BJ (cell line): ENCODE data around the gene ZNF548. TPM values are rescaled to one million over a fixed set of nuclear protein-coding genes. Genes with fewer than 3 reads are reported as not detected.
A peak's percentile ranks its signal among the peaks of the same experiment; 100 is the strongest.

Source experiments
- CTCF ChIA-PET: fragments of 350-600 bp; formaldehyde crosslinking; extraction: SDS; loops from one replicate; lab custom pipeline; 2021; ENCODE audit warnings: antibody characterized with exemption, inconsistent platforms; lab: Yijun Ruan, JAX
- POLR2A ChIA-PET: fragments of 300-600 bp; sonication (Branson Sonifier 250); formaldehyde crosslinking; extraction: SDS; loops from one replicate; lab custom pipeline; 2021; ENCODE audit warnings: antibody characterized with exemption; lab: Charles Lee
- DNase-seq: peaks from one replicate; pipeline ENCODE4 v3.0.0-alpha.2; 2011; ENCODE audit warnings: low read depth
- H3K27me3 ChIP-seq: 2 replicates; pipeline ENCODE4 v1.6.0; 2011; ENCODE audit warnings: low read length; ENCODE audit not compliant: control insufficient read depth, insufficient read depth
- H3K36me3 ChIP-seq: 2 replicates; pipeline ENCODE4 v1.5.1; 2011; ENCODE audit warnings: low read length; ENCODE audit not compliant: control insufficient read depth, insufficient read depth
- H3K4me3 ChIP-seq: 2 replicates; pipeline ENCODE4 v1.5.1; 2011; ENCODE audit warnings: low read depth, mild to moderate bottlenecking, control low read depth, low read length
- CTCF ChIP-seq: IDR thresholded peaks from 2 replicates; pipeline ENCODE4 v1.5.1; 2011; ENCODE audit warnings: low read depth, mild to moderate bottlenecking, control low read depth, inconsistent platforms, low read length, moderate library complexity; ENCODE audit not compliant: insufficient read depth
- polyA plus RNA-seq: library from polyadenylated mRNA; depleted of rRNA; stranded (reverse); fragments of >200 nt; gene quantifications from 2 replicates; pipeline ENCODE4 v1.2.3, GENCODE V29; 2011

ZNF548 gene
- polyA plus RNA-seq, 1 experiment: 12.7 TPM

GRCh38 chr19:57419439-57419838 lies 29.8 kb downstream of the ZNF548 start:
- H3K36me3 ChIP-seq: peaks cover 18% of the 10 kb centered on the region
- no peak overlapping the region for H3K4me3 ChIP-seq
- TF ChIP-seq CTCF: no peak
- ChIA-PET POLR2A (no interaction called here), CTCF (interaction anchor here (0.8 to 1.7 kb wide), 3 partner anchors 9 to 12 kb away, joined by 3 to 5 read pairs (median 3); no protein-coding TSS in a partner anchor)
- no peaks in the 10 kb centered on the region for H3K27me3 ChIP-seq
- DNase-seq: no peak

- CTCF ChIA-PET: no interaction called here
- peaks cover 16% of the 10 kb centered on the region for H3K36me3 ChIP-seq
- DNase-seq: no peak
- no peaks in the 10 kb centered on the region for H3K27me3 ChIP-seq
- no peak for TF ChIP-seq CTCF
- POLR2A ChIA-PET: no interaction called here
- H3K4me3 ChIP-seq: no peak overlapping the region
These were observed 31.4 kb downstream of the ZNF548 start for GRCh38 chr19:57421037-57421436.

GRCh38 chr19:57434386-57435061 lies 44.9 kb downstream of the ZNF548 start:
- Histone ChIP-seq H3K36me3 (no peaks in the 10 kb centered on the region; the same call in 1 of the 2 replicates), H3K27me3 (no peaks in the 10 kb centered on the region), H3K4me3 (peak overlapping the region; percentile 71)
- ChIA-PET CTCF (no interaction called here), POLR2A (interaction anchor here (0.8 kb wide), 1 partner anchor 43 kb away, joined by 3 read pairs; no protein-coding TSS in a partner anchor)
- TF ChIP-seq CTCF: no peak
- DNase-seq: no peak

- peak; percentile 87 for DNase-seq
- H3K27me3 ChIP-seq: no peaks in the 10 kb centered on the region
- H3K4me3 ChIP-seq: peak within 1 kb of the TSS; percentile 71
- no peaks in the 10 kb centered on the region; the same call in 1 of the 2 replicates for H3K36me3 ChIP-seq
- ChIA-PET CTCF (interaction anchor here (1.4 kb wide), 1 partner anchor 21 kb away, joined by 3 read pairs; no protein-coding TSS in a partner anchor), POLR2A (interaction anchor here (0.8 kb wide), 1 partner anchor 42 kb away, joined by 3 read pairs; no protein-coding TSS in a partner anchor)
- TF ChIP-seq CTCF: no peak
These were observed 45.7 kb downstream of the ZNF548 start, which contains the start of gene ZNF749 for GRCh38 chr19:57435062-57435978. Gene ZNF749 (plus strand): TSS chr19:57435325. CDS start chr19:57435579, 254 bp downstream.

- DNase-seq: no peak
- no peak for TF ChIP-seq CTCF
- ChIA-PET POLR2A (no interaction called here), CTCF (interaction anchor here (0.5 to 1.4 kb wide), 2 partner anchors 20 to 79 kb away, joined by 3 to 4 read pairs; no protein-coding TSS in a partner anchor)
- Histone ChIP-seq H3K27me3 (no peaks in the 10 kb centered on the region), H3K36me3 (no peaks in the 10 kb centered on the region; the same call in 1 of the 2 replicates), H3K4me3 (peak overlapping the region; percentile 71)
These were observed 46.8 kb downstream of the ZNF548 start for GRCh38 chr19:57436417-57436816.
